ENCODE data around the gene ELOVL6. TPM values are rescaled to one million over a fixed set of nuclear protein-coding genes. Genes with fewer than 3 reads are reported as not detected.

ELOVL6 gene
- total RNA-seq, 4 donors from 2014 or later: 15.9 to 32.2 (median 20.4) TPM

GRCh38 chr4:110155654-110156053 lies 42.8 kb downstream of the ELOVL6 start:
- no peak overlapping the region for H3K4me3 ChIP-seq (ENCODE audit: low read depth, poor library complexity, severe bottlenecking)
- no peak for TF ChIP-seq POLR2A (IDR thresholded peaks at IDR 0.05)
- no peak for TF ChIP-seq CTCF (IDR thresholded peaks at IDR 0.05)
- 65 to 68% methylated on average over 4 of the region's 4 CpGs for WGBS, 2 donors
- intact Hi-C loops (cut with DNase I; ENCODE audit: low total_unique reads): no loop called here
- DNase-seq (ENCODE audit: low spot score in 2 of 2): no peak

- H3K4me3 ChIP-seq (ENCODE audit: low read depth, poor library complexity, severe bottlenecking): no peak overlapping the region
- intact Hi-C loops (cut with DNase I; ENCODE audit: low total_unique reads): no loop called here
- TF ChIP-seq CTCF (IDR thresholded peaks at IDR 0.05): no peak
- no peak for TF ChIP-seq POLR2A (IDR thresholded peaks at IDR 0.05)
- DNase-seq (ENCODE audit: low spot score in 2 of 2): no peak
- WGBS, 2 donors: 57 to 65% methylated on average over 1 of the region's 1 CpG
These were observed 43.8 kb downstream of the ELOVL6 start for GRCh38 chr4:110154582-110154981.

- 90% methylated on average over 5 of the region's 5 CpGs for WGBS, 2 donors
- intact Hi-C loops (cut with DNase I; ENCODE audit: low total_unique reads): no loop called here
- no peak overlapping the region for H3K4me3 ChIP-seq (ENCODE audit: low read depth, poor library complexity, severe bottlenecking)
- no peak for DNase-seq (ENCODE audit: low spot score in 2 of 2)
- TF ChIP-seq POLR2A (IDR thresholded peaks at IDR 0.05) (no peak), CTCF (IDR thresholded peaks at IDR 0.05) (no peak)
These were observed 46.0 kb downstream of the ELOVL6 start for GRCh38 chr4:110152386-110152785.

GRCh38 chr4:110149089-110149488 lies 49.3 kb downstream of the ELOVL6 start:
- no peak overlapping the region for H3K4me3 ChIP-seq (ENCODE audit: low read depth, poor library complexity, severe bottlenecking)
- DNase-seq (ENCODE audit: low spot score in 2 of 2): no peak
- TF ChIP-seq POLR2A (IDR thresholded peaks at IDR 0.05) (no peak), CTCF (IDR thresholded peaks at IDR 0.05) (no peak)
- 90 to 93% methylated on average over 7 of the region's 7 CpGs for WGBS, 2 donors
- intact Hi-C loops (cut with DNase I; ENCODE audit: low total_unique reads): no loop called here

- DNase-seq (ENCODE audit: low spot score in 2 of 2): no peak
- H3K4me3 ChIP-seq (ENCODE audit: low read depth, poor library complexity, severe bottlenecking): no peak overlapping the region
- TF ChIP-seq POLR2A (IDR thresholded peaks at IDR 0.05) (no peak), CTCF (IDR thresholded peaks at IDR 0.05) (no peak)
- intact Hi-C loops (cut with DNase I; ENCODE audit: low total_unique reads): no loop called here
These were observed 56.0 kb downstream of the ELOVL6 start for GRCh38 chr4:110142461-110142860.

GRCh38 chr4:110139815-110140214 lies 58.6 kb downstream of the ELOVL6 start:
- DNase-seq (ENCODE audit: low spot score in 2 of 2): no peak
- H3K4me3 ChIP-seq (ENCODE audit: low read depth, poor library complexity, severe bottlenecking): no peak overlapping the region
- TF ChIP-seq POLR2A (IDR thresholded peaks at IDR 0.05) (no peak), CTCF (IDR thresholded peaks at IDR 0.05) (no peak)
- intact Hi-C loops (cut with DNase I; ENCODE audit: low total_unique reads): no loop called here
- 87 to 90% methylated on average over 3 of the region's 3 CpGs for WGBS, 2 donors
